A549 (cell line): ENCODE results near the gene ATP8B2. TPM values are rescaled to one million over a fixed set of nuclear protein-coding genes. Genes with fewer than 3 reads are reported as not detected.
"Not testable (repeated sequence)": the region's sequence is repeated elsewhere in the genome, so short reads cannot be mapped to it uniquely, and the experiment has no call there.

Source experiments
- ATAC-seq, 2 experiments: fragments of 200-7000 bp in 1 of 2; fragments of >200 bp in 1 of 2; cut with Nextera tagmentation in 1 of 2; cut with Tn5 transposase in 1 of 2; 3 replicates each; pipeline versions ENCODE4 v1.8.0 to v1.9.1; 2018 to 2020; ENCODE audit warnings: mild to moderate bottlenecking in 1 of 2, moderate library complexity in 1 of 2
- CTCF ChIA-PET: fragments of 300-600 bp; sonication (Branson Sonifier 250); formaldehyde crosslinking; extraction: SDS; loops from one replicate; lab custom pipeline; 2021; ENCODE audit warnings: antibody characterized with exemption, inconsistent platforms; lab: Yijun Ruan, JAX
- POLR2A ChIA-PET: fragments of 350-600 bp; formaldehyde crosslinking; extraction: SDS; loops from one replicate; lab custom pipeline; 2021; ENCODE audit warnings: antibody characterized with exemption, inconsistent platforms; lab: Yijun Ruan, JAX
- DNase-seq, 2 experiments: peaks; one replicate each; pipeline versions ENCODE4 v3.0.0 to v3.0.0-alpha.2; 2011 to 2016; ENCODE audit warnings: low read depth in 1 of 2, low spot score in 1 of 2
- FAIRE-seq: peaks from 2 replicates; lab custom pipeline; 2011; peaks lifted over from hg19 to GRCh38; lab: Jason Lieb, UNC
- H3K27ac ChIP-seq, 2 experiments: fragments of >200 bp; sonication (Bioruptor Twin); formaldehyde crosslinking; 3 replicates each; pipeline ENCODE4 v1.5.1; 2016 to 2017
- H3K4me1 ChIP-seq: fragments of >200 bp; sonication (Bioruptor Twin); formaldehyde crosslinking; 3 replicates; pipeline ENCODE4 v1.6.1; 2016
- H3K4me2 ChIP-seq: fragments of >200 bp; sonication (Bioruptor Twin); formaldehyde crosslinking; 3 replicates; pipeline ENCODE4 v1.6.1; 2016
- H3K4me3 ChIP-seq: fragments of >200 bp; sonication (Bioruptor Twin); formaldehyde crosslinking; 3 replicates; pipeline ENCODE4 v1.5.1; 2016
- H3K9me3 ChIP-seq: fragments of >200 bp; sonication (Bioruptor Twin); formaldehyde crosslinking; 3 replicates; pipeline ENCODE4 v1.6.1; 2016
- CEBPB ChIP-seq, 2 experiments: fragments of >200 bp in 1 of 2; sonication (Bioruptor Twin) in 1 of 2; formaldehyde crosslinking in 1 of 2; IDR thresholded peaks; 2 replicates each; pipeline ENCODE4 v1.6.1; 2012 to 2016
- CTCF ChIP-seq: fragments of >200 bp; sonication (Bioruptor Twin); formaldehyde crosslinking; IDR thresholded peaks from 3 replicates; pipeline ENCODE4 v1.5.1; 2016
- EHMT2 ChIP-seq: fragments of 200-600 bp; sonication (generic); IDR thresholded peaks from 2 replicates; pipeline ENCODE4 v1.6.1; 2016; ENCODE audit warnings: antibody characterized with exemption, low read depth, mild to moderate bottlenecking, moderate library complexity
- ESRRA ChIP-seq: fragments of 150-350 bp; IDR thresholded peaks from 2 replicates; pipeline ENCODE4 v1.6.1; 2014; ENCODE audit warnings: mild to moderate bottlenecking, low read length, borderline replicate concordance
- FOXS1 ChIP-seq: fragments of 250-450 bp; sonication (Bioruptor Pico); IDR thresholded peaks from 2 replicates; pipeline ENCODE4 v1.5.0; 2020; ENCODE audit warnings: mild to moderate bottlenecking, moderate library complexity
- GATA3 ChIP-seq: IDR thresholded peaks from 2 replicates; pipeline ENCODE4 v1.6.1; 2012; ENCODE audit warnings: borderline replicate concordance
- HOXA7 ChIP-seq: fragments of 250-450 bp; sonication (Bioruptor Pico); IDR thresholded peaks from 2 replicates; pipeline ENCODE4 v1.5.0; 2020; ENCODE audit warnings: mild to moderate bottlenecking, moderate library complexity
- JUN ChIP-seq, 2 experiments: fragments of >200 bp; sonication (Bioruptor Twin); formaldehyde crosslinking; IDR thresholded peaks; 2 replicates in 1 of 2; 3 replicates in 1 of 2; pipeline ENCODE4 v1.6.1; 2016 to 2017
- KDM5A ChIP-seq: fragments of 200-600 bp; sonication (generic); IDR thresholded peaks from 2 replicates; pipeline ENCODE4 v1.6.1; 2016; ENCODE audit warnings: antibody characterized with exemption, mild to moderate bottlenecking
- MAX ChIP-seq: IDR thresholded peaks from 2 replicates; pipeline ENCODE4 v1.6.1; 2012
- MYC ChIP-seq: IDR thresholded peaks from 2 replicates; pipeline ENCODE4 v1.6.1; 2012; ENCODE audit warnings: mild to moderate bottlenecking, inconsistent platforms, low read length, improper control_type of control experiment, borderline replicate concordance
- NFE2L2 ChIP-seq: fragments of 150-350 bp; conservative IDR thresholded peaks from 2 replicates; pipeline ENCODE4 v1.6.1; 2014; ENCODE audit warnings: low read length
- POLR2A ChIP-seq: IDR thresholded peaks from 2 replicates; pipeline ENCODE4 v1.6.1; 2012; ENCODE audit warnings: mild to moderate bottlenecking, low read length
- RAD21 ChIP-seq, 2 experiments: fragments of >200 bp in 1 of 2; sonication (Bioruptor Twin) in 1 of 2; formaldehyde crosslinking in 1 of 2; IDR thresholded peaks in 1 of 2; conservative IDR thresholded peaks in 1 of 2; 2 replicates in 1 of 2; 3 replicates in 1 of 2; pipeline ENCODE4 v1.6.1; 2012 to 2018; ENCODE audit warnings: inconsistent platforms in 1 of 2
- RARB ChIP-seq: fragments of 250-450 bp; sonication (Bioruptor Pico); IDR thresholded peaks from 2 replicates; pipeline ENCODE4 v1.8.0; 2021; ENCODE audit warnings: mild to moderate bottlenecking, moderate library complexity
- SREBF2 ChIP-seq: fragments of 450-650 bp; IDR thresholded peaks from 2 replicates; pipeline ENCODE4 v1.6.1; 2014; ENCODE audit warnings: mild to moderate bottlenecking, moderate library complexity
- TFCP2L1 ChIP-seq: fragments of 250-450 bp; sonication (Bioruptor Pico); IDR thresholded peaks from 2 replicates; pipeline ENCODE4 v1.5.0; 2021; ENCODE audit warnings: mild to moderate bottlenecking
- TP53 ChIP-seq: fragments of 250-450 bp; sonication (Bioruptor Pico); IDR thresholded peaks from 2 replicates; pipeline ENCODE4 v1.5.0; 2021; ENCODE audit warnings: mild to moderate bottlenecking, moderate library complexity
- ZNF302 ChIP-seq: fragments of 250-450 bp; sonication (Bioruptor Pico); IDR thresholded peaks from 2 replicates; pipeline ENCODE4 v1.9.0; 2021; ENCODE audit warnings: inconsistent platforms, mild to moderate bottlenecking, moderate library complexity
- WGBS: methylation state at CpG from one replicate; pipeline ENCODE4 v1.1.6; 2017; ENCODE audit errors: missing lambda C conversion rate; 5-methylcytosine and 5-hydroxymethylcytosine counted together
- polyA plus RNA-seq, 4 experiments: library from polyadenylated mRNA; depleted of rRNA in 3 of 4; stranded (reverse); fragments of >200 nt; fragmentation: RNase III in 1 of 4; extraction: RNeasy Plus Mini Kit Qiagen cat#74134 plus additional on column Dnase treatment in 1 of 4; gene quantifications; 2 replicates in 3 of 4; 3 replicates in 1 of 4; pipeline ENCODE4 v1.2.3, GENCODE V29; 2011 to 2017
- TF ChIP-seq, protein P1 (sequence below): IDR thresholded peaks from 2 replicates; pipeline ENCODE4 v1.6.1; 2012; ENCODE audit warnings: low read depth, borderline replicate concordance
- TF ChIP-seq, protein P2 (sequence below): fragments of 250-450 bp; sonication (Bioruptor Pico); IDR thresholded peaks from 2 replicates; pipeline ENCODE4 v1.5.0; 2020; ENCODE audit warnings: low read depth, mild to moderate bottlenecking, moderate library complexity

The ATP8B2 gene
- polyA plus RNA-seq, 2 of the 4 experiments (the other 2 are of a cell fraction), result 12.7 to 17.5 TPM

DNA sequence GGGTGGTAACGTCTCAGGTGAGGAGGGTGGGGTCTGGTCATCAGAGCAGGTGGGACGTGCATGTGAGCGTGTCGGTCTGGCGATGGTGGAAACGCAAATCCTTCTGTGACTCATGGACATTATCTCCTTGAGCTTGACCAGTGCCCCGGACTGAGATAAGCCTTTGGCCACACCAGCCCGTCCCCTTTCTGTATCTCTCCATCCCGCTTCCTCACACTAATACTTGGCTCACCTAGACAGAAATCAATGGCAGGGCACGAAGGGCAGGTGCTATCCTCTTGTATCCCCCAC lies 12.3 kb upstream of the ATP8B2 start:
- FAIRE-seq, result no peak
- ATAC-seq, result no peak
- TF ChIP-seq TFCP2L1 (CRISPR knock-in tag), result no peak
- no peak for TF ChIP-seq NFE2L2
- TF ChIP-seq TP53 (CRISPR knock-in tag), result no peak
- TF ChIP-seq ESRRA, result no peak
- TF ChIP-seq JUN (IDR thresholded peaks at IDR 0.05), result no peak
- TF ChIP-seq ZNF302 (CRISPR knock-in tag), result no peak
- TF ChIP-seq GATA3, result no peak
- TF ChIP-seq CTCF, result no peak
- TF ChIP-seq, protein P1, sequence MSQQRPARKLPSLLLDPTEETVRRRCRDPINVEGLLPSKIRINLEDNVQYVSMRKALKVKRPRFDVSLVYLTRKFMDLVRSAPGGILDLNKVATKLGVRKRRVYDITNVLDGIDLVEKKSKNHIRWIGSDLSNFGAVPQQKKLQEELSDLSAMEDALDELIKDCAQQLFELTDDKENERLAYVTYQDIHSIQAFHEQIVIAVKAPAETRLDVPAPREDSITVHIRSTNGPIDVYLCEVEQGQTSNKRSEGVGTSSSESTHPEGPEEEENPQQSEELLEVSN, result no peak
- TF ChIP-seq RARB (CRISPR knock-in tag), result no peak
- TF ChIP-seq SREBF2, result no peak
- TF ChIP-seq FOXS1 (CRISPR knock-in tag), result no peak
- no peak for TF ChIP-seq HOXA7 (CRISPR knock-in tag)
- TF ChIP-seq MYC, result no peak
- Histone ChIP-seq H3K4me2 (no peak overlapping the region), H3K4me3 (no peak overlapping the region), H3K9me3 (no peaks in the 10 kb centered on the region), H3K4me1 (no peaks in the 10 kb centered on the region), H3K27ac (no peak overlapping the region)
- POLR2A ChIA-PET, result no interaction called here
- CTCF ChIA-PET, result interaction anchor here (4.0 kb wide), 1 partner anchor 11 kb away, joined by 19 read pairs; the partner anchor contains the start of gene ATP8B2
- WGBS, result 64% methylated on average over 10 of the region's 10 CpGs
- no peak for DNase-seq

DNA sequence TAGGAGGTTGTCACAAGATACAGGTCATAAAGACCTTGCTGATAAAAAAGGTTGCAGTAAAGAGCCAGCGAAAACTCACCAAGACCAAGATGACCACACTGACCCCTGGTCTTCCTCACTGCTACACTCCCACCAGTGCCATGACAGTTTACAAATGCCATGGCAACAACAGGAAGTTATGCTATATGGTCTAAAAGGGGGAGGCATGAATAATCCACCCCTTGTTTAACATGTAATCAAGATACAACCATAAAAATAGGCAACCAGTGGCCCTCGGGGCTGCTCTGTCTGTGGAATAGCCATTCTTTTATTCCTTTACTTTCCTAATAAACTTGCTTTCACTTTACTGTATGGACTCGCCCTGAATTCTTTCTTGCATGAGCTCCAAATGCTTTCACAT lies 11.1 kb upstream of the ATP8B2 start:
- FAIRE-seq, ATAC-seq, POLR2A ChIA-PET, H3K9me3 ChIP-seq, H3K4me2 ChIP-seq, H3K27ac ChIP-seq, H3K4me1 ChIP-seq, DNase-seq, H3K4me3 ChIP-seq: not testable (repeated sequence)
- CTCF ChIA-PET, result interaction anchor here (0.6 to 4.0 kb wide), 3 partner anchors 10 to 21 kb away, joined by 3 to 19 read pairs (median 6); partner anchors contain the start of gene ATP8B2
- WGBS, result 52% methylated on average over 3 of the region's 3 CpGs

GRCh38 chr1:154316704-154317103 lies 8.6 kb upstream of the ATP8B2 start:
- CTCF ChIA-PET, result interaction anchor here (4.0 to 4.1 kb wide), 2 partner anchors 8 to 10 kb away, joined by 14 to 19 read pairs; partner anchors contain the start of gene ATP8B2
- Histone ChIP-seq H3K4me2 (no peak overlapping the region), H3K9me3 (no peaks in the 10 kb centered on the region), H3K27ac (no peak overlapping the region), H3K4me1 (no peaks in the 10 kb centered on the region), H3K4me3 (no peak overlapping the region)
- 9% methylated on average over 1 of the region's 1 CpG for WGBS
- FAIRE-seq (no peak), ATAC-seq (no peak), DNase-seq (no peak)
- POLR2A ChIA-PET, result no interaction called here
- TF ChIP-seq, protein P1, result no peak
- TF ChIP-seq RAD21 (conservative IDR thresholded peaks at IDR 0.05 in 1 of 2, IDR thresholded peaks at IDR 0.05 in 1 of 2) (no peak), TFCP2L1 (CRISPR knock-in tag) (no peak), KDM5A (no peak), CEBPB (IDR thresholded peaks at IDR 0.05) (no peak), MAX (no peak), POLR2A (no peak), ZNF302 (CRISPR knock-in tag) (no peak), EHMT2 (no peak)
- TF ChIP-seq, protein P2, sequence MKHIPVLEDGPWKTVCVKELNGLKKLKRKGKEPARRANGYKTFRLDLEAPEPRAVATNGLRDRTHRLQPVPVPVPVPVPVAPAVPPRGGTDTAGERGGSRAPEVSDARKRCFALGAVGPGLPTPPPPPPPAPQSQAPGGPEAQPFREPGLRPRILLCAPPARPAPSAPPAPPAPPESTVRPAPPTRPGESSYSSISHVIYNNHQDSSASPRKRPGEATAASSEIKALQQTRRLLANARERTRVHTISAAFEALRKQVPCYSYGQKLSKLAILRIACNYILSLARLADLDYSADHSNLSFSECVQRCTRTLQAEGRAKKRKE (CRISPR knock-in tag), result no peak
